Liver (tissue), 9 donors: ENCODE results near the gene WWOX. TPM values are rescaled to one million over a fixed set of nuclear protein-coding genes. Genes with fewer than 3 reads are reported as not detected.

ENCODE experiments used
- DNase-seq: peaks from one replicate; pipeline ENCODE4 v3.0.0-alpha.2; 2017; ENCODE audit warnings: low spot score
- H3K27ac ChIP-seq, 2 donors: one replicate each; pipeline ENCODE4 v1.7.0; 2013; ENCODE audit warnings: inconsistent platforms in 2 of 2, low read length in 2 of 2, control low read depth in 1 of 2, low read depth in 1 of 2, mild to moderate bottlenecking in 1 of 2
- H3K27me3 ChIP-seq, 4 donors: one replicate each; pipeline versions ENCODE4 v1.6.1 to v1.7.0; 2013; ENCODE audit warnings: low read length in 3 of 4, inconsistent platforms in 1 of 4, mild to moderate bottlenecking in 1 of 4, moderate library complexity in 1 of 4; ENCODE audit not compliant: control insufficient read depth in 4 of 4, insufficient read depth in 4 of 4
- H3K36me3 ChIP-seq, 4 donors: one replicate each; pipeline versions ENCODE4 v1.6.1 to v1.7.0; 2013; ENCODE audit warnings: low read length in 3 of 4, mild to moderate bottlenecking in 3 of 4, low read depth in 1 of 4, moderate library complexity in 1 of 4; ENCODE audit not compliant: control insufficient read depth in 4 of 4, insufficient read depth in 3 of 4
- H3K4me1 ChIP-seq, 4 donors: one replicate each; pipeline versions ENCODE4 v1.6.1 to v1.7.0; 2013; ENCODE audit warnings: low read length in 3 of 4, mild to moderate bottlenecking in 3 of 4, moderate library complexity in 1 of 4; ENCODE audit not compliant: control insufficient read depth in 4 of 4, insufficient read depth in 4 of 4
- H3K4me3 ChIP-seq, 3 donors: one replicate each; pipeline versions ENCODE4 v1.6.1 to v1.7.0; 2013; ENCODE audit warnings: low read length in 3 of 3, control low read depth in 1 of 3, low read depth in 1 of 3, mild to moderate bottlenecking in 1 of 3
- H3K9ac ChIP-seq, 2 donors: one replicate each; pipeline ENCODE4 v1.7.0; 2013; ENCODE audit warnings: low read length in 2 of 2, mild to moderate bottlenecking in 2 of 2, moderate library complexity in 2 of 2, control low read depth in 1 of 2, low read depth in 1 of 2
- H3K9me3 ChIP-seq, 4 donors: one replicate each; pipeline versions ENCODE4 v1.6.1 to v1.7.0; 2013; ENCODE audit warnings: low read length in 3 of 4; ENCODE audit not compliant: control insufficient read depth in 4 of 4
- HNF4A ChIP-seq, 2 donors: conservative IDR thresholded peaks; 2 replicates each; pipeline ENCODE4 v1.6.1; 2016; ENCODE audit warnings: antibody characterized with exemption in 2 of 2, mild to moderate bottlenecking in 2 of 2
- NR2F2 ChIP-seq: IDR thresholded peaks from 2 replicates; pipeline ENCODE4 v1.6.1; 2016; ENCODE audit warnings: antibody characterized with exemption
- REST ChIP-seq: IDR thresholded peaks from 2 replicates; pipeline ENCODE4 v1.6.1; 2016; ENCODE audit warnings: antibody characterized with exemption, mild to moderate bottlenecking
- RXRA ChIP-seq, 2 donors: IDR thresholded peaks; 2 replicates each; pipeline ENCODE4 v1.6.1; 2017 to 2018; ENCODE audit warnings: antibody characterized with exemption in 2 of 2, mild to moderate bottlenecking in 1 of 2
- SP1 ChIP-seq: IDR thresholded peaks from 2 replicates; pipeline ENCODE4 v1.6.1; 2018; ENCODE audit warnings: antibody characterized with exemption, mild to moderate bottlenecking
- TAF1 ChIP-seq: conservative IDR thresholded peaks from 2 replicates; pipeline ENCODE4 v1.6.1; 2016; ENCODE audit warnings: antibody characterized with exemption, mild to moderate bottlenecking
- WGBS: extraction: QIAGEN DNeasy Blood & Tissue Kit; methylation state at CpG from one replicate; pipeline ENCODE4 v1.1.7; 2013; 5-methylcytosine and 5-hydroxymethylcytosine counted together
- polyA plus RNA-seq, 2 donors: library from polyadenylated mRNA; stranded (reverse) in 1 of 2; unstranded in 1 of 2; fragments of 200-250 nt in 1 of 2; fragments of >200 nt in 1 of 2; fragmentation: Nextera tagmentation in 1 of 2; extraction: Ambion mirVana in 1 of 2; gene quantifications; one replicate each; pipeline versions ENCODE4 v1.2.1 to v1.2.3, GENCODE V29; 2013 to 2015
- total RNA-seq, 2 donors: library from RNA; depleted of rRNA; stranded (reverse); fragments of >200 nt; gene quantifications; one replicate each; pipeline ENCODE4 v1.2.3, GENCODE V29; 2014
- donor health status: healthy.
- donor health status: healthy.
- donor health status: healthy.
- donor health status: healthy.
- donor health status: healthy.

The WWOX gene
- total and polyA plus RNA-seq, 4 donors = 9.8 to 46.0 (median 15.3) TPM

- DNase-seq = no peak
- H3K27me3 ChIP-seq = no peaks in the 10 kb centered on the region
- H3K4me1 ChIP-seq = no peaks in the 10 kb centered on the region
- H3K9ac ChIP-seq = no peak overlapping the region
- TF ChIP-seq REST = no peak
- no peak for TF ChIP-seq SP1
- no peaks in the 10 kb centered on the region for H3K9me3 ChIP-seq
- H3K27ac ChIP-seq = no peak overlapping the region
- no peaks in the 10 kb centered on the region for H3K36me3 ChIP-seq
- no peak overlapping the region for H3K4me3 ChIP-seq
- WGBS = 95% methylated on average over 10 of the region's 10 CpGs
Measured at GRCh38 chr16:79079656-79080420, 980.4 kb downstream of the WWOX start.

- no peak for DNase-seq
- no peaks in the 10 kb centered on the region for H3K4me1 ChIP-seq
- no peak overlapping the region for H3K4me3 ChIP-seq
- no peaks in the 10 kb centered on the region for H3K36me3 ChIP-seq
- H3K9me3 ChIP-seq = no peaks in the 10 kb centered on the region
- no peak overlapping the region for H3K27ac ChIP-seq
- H3K27me3 ChIP-seq = no peaks in the 10 kb centered on the region
- H3K9ac ChIP-seq = no peak overlapping the region
- TF ChIP-seq NR2F2 (no peak), HNF4A (conservative IDR thresholded peaks at IDR 0.05) (peak; percentile 11 to 21)
- 83% methylated on average over 12 of the region's 12 CpGs for WGBS
Measured at GRCh38 chr16:79081297-79082066, 982.0 kb downstream of the WWOX start.

- no peak overlapping the region for H3K4me3 ChIP-seq
- DNase-seq = no peak
- H3K27me3 ChIP-seq = no peaks in the 10 kb centered on the region
- TF ChIP-seq TAF1 (no peak), HNF4A (conservative IDR thresholded peaks at IDR 0.05) (no peak), RXRA (IDR thresholded peaks at IDR 0.05) (no peak)
- no peaks in the 10 kb centered on the region for H3K4me1 ChIP-seq
- WGBS = 90% methylated on average over 3 of the region's 3 CpGs
- no peaks in the 10 kb centered on the region for H3K9me3 ChIP-seq
- no peak overlapping the region for H3K9ac ChIP-seq
- no peaks in the 10 kb centered on the region for H3K36me3 ChIP-seq
- no peak overlapping the region for H3K27ac ChIP-seq
Measured at GRCh38 chr16:79082970-79083369, 983.5 kb downstream of the WWOX start.
